HepG2 (cell line): ENCODE results near the gene RBM19. TPM values are rescaled to one million over a fixed set of nuclear protein-coding genes. Genes with fewer than 3 reads are reported as not detected.

Experiments
- CEBPB ChIP-seq: IDR thresholded peaks from 2 replicates; pipeline ENCODE4 v1.6.1; 2011; ENCODE audit warnings: low read depth, low read length, improper control_type of control experiment, borderline replicate concordance
- CENPT ChIP-seq: sonication (generic); formaldehyde crosslinking; IDR thresholded peaks from 2 replicates; pipeline ENCODE4 v1.8.0; 2022; ENCODE audit warnings: low read depth, mild to moderate bottlenecking, moderate library complexity, missing genetic modification reagents
- IRX3 ChIP-seq: sonication (generic); formaldehyde crosslinking; IDR thresholded peaks from 2 replicates; pipeline ENCODE4 v1.8.1; 2023; ENCODE audit warnings: mild to moderate bottlenecking, low read depth, missing genetic modification reagents, borderline replicate concordance
- MTF1 ChIP-seq: sonication (generic); formaldehyde crosslinking; IDR thresholded peaks from 2 replicates; pipeline ENCODE4 v1.5.0; 2020; ENCODE audit warnings: missing genetic modification reagents
- NCOA1 ChIP-seq: sonication (generic); formaldehyde crosslinking; IDR thresholded peaks from 2 replicates; pipeline ENCODE4 v1.9.0; 2021; ENCODE audit warnings: missing genetic modification reagents
- NCOR1 ChIP-seq: fragments of 200-600 bp; sonication (generic); IDR thresholded peaks from 2 replicates; pipeline ENCODE4 v1.7.0; 2017; ENCODE audit warnings: antibody characterized with exemption, low read length, borderline replicate concordance
- NFIC ChIP-seq: IDR thresholded peaks from 2 replicates; pipeline ENCODE4 v1.6.1; 2012; ENCODE audit warnings: mild to moderate bottlenecking, low read length, inconsistent platforms
- SSRP1 ChIP-seq: IDR thresholded peaks from 2 replicates; pipeline ENCODE4 v1.6.1; 2016; ENCODE audit warnings: control low read depth
- TMF1 ChIP-seq: sonication (generic); formaldehyde crosslinking; IDR thresholded peaks from 2 replicates; pipeline ENCODE4 v1.8.1; 2022; ENCODE audit warnings: low read depth, missing genetic modification reagents
- ZBTB20 ChIP-seq: sonication (generic); formaldehyde crosslinking; IDR thresholded peaks from 2 replicates; pipeline ENCODE4 v1.8.1; 2023; ENCODE audit warnings: missing genetic modification reagents, low read depth, mild to moderate bottlenecking, borderline replicate concordance
- ZFYVE20 ChIP-seq: sonication (generic); formaldehyde crosslinking; IDR thresholded peaks from 2 replicates; pipeline ENCODE4 v1.8.0; 2023; ENCODE audit warnings: low read depth, mild to moderate bottlenecking, moderate library complexity, missing genetic modification reagents, borderline replicate concordance
- ZNF17 ChIP-seq: sonication (generic); formaldehyde crosslinking; IDR thresholded peaks from 2 replicates; pipeline ENCODE4 v1.5.0; 2020; ENCODE audit warnings: mild to moderate bottlenecking, missing genetic modification reagents
- ZNF251 ChIP-seq: sonication (generic); formaldehyde crosslinking; IDR thresholded peaks from 2 replicates; pipeline ENCODE4 v1.9.0; 2021; ENCODE audit warnings: mild to moderate bottlenecking, missing genetic modification reagents
- ZNF530 ChIP-seq: sonication (generic); formaldehyde crosslinking; IDR thresholded peaks from 2 replicates; pipeline ENCODE4 v1.5.0; 2020; ENCODE audit warnings: low read depth, mild to moderate bottlenecking, missing genetic modification reagents
- ZNF75D ChIP-seq: sonication (generic); formaldehyde crosslinking; IDR thresholded peaks from 2 replicates; pipeline ENCODE4 v1.8.1; 2023; ENCODE audit warnings: missing genetic modification reagents, mild to moderate bottlenecking, borderline replicate concordance
- polyA plus RNA-seq, 8 experiments: library from polyadenylated mRNA; depleted of rRNA in 3 of 8; stranded (reverse) in 7 of 8; unstranded in 1 of 8; fragments of >200 nt; fragmentation: Illumina TruSeq in 4 of 8; extraction: Trizol in 4 of 8; gene quantifications; 2 replicates each; pipeline versions ENCODE4 v1.2.1 to v1.2.3, GENCODE V29; 2011 to 2016; ENCODE audit warnings: low read depth in 4 of 8, missing spikeins in 1 of 8, mixed read lengths in 1 of 8; ENCODE audit not compliant: insufficient read depth in 1 of 8
- total RNA-seq, 5 experiments: library from RNA; depleted of rRNA; stranded (reverse); fragments of >200 nt; fragmentation: Illumina TruSeq; extraction: Trizol; gene quantifications; 2 replicates each; pipeline ENCODE4 v1.2.3, GENCODE V29; 2016; ENCODE audit warnings: low read depth in 1 of 5
- TF ChIP-seq, protein P1 (sequence below): sonication (generic); formaldehyde crosslinking; IDR thresholded peaks from 2 replicates; pipeline ENCODE4 v1.4.0; 2020; ENCODE audit warnings: missing genetic modification reagents
- TF ChIP-seq, protein P2 (sequence below): sonication (generic); formaldehyde crosslinking; IDR thresholded peaks from 2 replicates; pipeline ENCODE4 v1.8.1; 2023; ENCODE audit warnings: missing genetic modification reagents, inconsistent platforms, borderline replicate concordance
- TF ChIP-seq, protein P3 (sequence below): sonication (generic); formaldehyde crosslinking; IDR thresholded peaks from 2 replicates; pipeline ENCODE4 v1.8.0; 2022; ENCODE audit warnings: mild to moderate bottlenecking, missing genetic modification reagents; ENCODE audit not compliant: insufficient replicate concordance
- TF ChIP-seq, protein P4 (sequence below): IDR thresholded peaks from 2 replicates; pipeline ENCODE4 v1.6.1; 2016; ENCODE audit warnings: missing compliant biosample characterization, missing genetic modification reagents, borderline replicate concordance
- TF ChIP-seq, protein P5 (sequence below): sonication (generic); formaldehyde crosslinking; IDR thresholded peaks from 2 replicates; pipeline ENCODE4 v1.8.1; 2023; ENCODE audit warnings: missing genetic modification reagents, mild to moderate bottlenecking, borderline replicate concordance

Gene RBM19
- total and polyA plus RNA-seq, 2 of the 13 experiments (the other 11 are each of a cell fraction or from before 2014, with no cell fraction given): 19.3 to 32.2 TPM

DNA sequence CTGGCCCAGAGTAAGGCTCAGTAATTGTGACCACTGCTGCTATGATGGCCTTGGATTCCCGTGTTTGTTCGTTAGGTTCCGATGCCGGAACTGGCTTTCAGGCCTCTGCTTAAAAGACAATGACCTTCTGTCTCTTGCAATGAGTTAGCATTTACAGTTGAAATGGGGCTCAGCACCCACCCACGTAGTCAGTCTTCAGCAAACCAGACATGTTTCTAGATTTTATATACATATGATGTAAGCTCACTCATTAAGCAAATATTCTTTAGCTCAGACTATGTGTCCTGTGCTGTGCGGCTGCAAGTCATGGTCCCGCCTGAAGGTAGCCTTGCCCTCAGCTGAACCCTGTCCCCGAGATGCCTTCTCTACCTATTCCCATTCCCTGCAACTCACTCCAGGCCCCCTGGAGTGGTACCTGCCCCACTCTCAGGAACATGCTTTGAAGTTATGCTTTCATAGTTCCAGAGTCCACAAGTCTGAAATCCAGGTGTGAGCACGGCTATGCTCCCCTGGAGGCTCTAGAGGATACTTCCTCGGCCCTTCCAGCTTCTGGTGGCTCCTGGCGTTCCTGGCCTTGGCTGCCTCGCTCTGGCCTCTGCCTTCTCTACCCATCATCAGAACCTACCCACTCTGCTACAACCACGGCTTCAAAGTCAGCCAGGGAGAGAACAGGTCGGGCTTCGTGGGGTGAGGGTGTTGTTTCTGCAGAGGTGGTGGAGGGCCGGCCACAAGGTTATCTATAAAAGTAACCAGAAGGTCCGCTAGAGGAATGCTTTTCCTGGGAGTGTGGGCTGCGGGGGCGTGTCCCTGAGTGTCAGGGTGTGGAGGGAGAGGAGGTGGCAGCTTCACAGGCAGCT lies 157.8 kb downstream of the RBM19 start (continued):
- TF ChIP-seq CEBPB (no peak), ZFYVE20 (no peak), ZNF17 (no peak), TMF1 (CRISPR knock-in tag) (no peak), ZNF530 (CRISPR knock-in tag) (no peak), SSRP1 (CRISPR knock-in tag) (0 out of 2 replicates have a peak, but pooled peaks have one; percentile 61), IRX3 (no peak; the same call in 1 of the 2 replicates), ZNF251 (CRISPR knock-in tag) (no peak), NCOR1 (peak; percentile 88), ZNF75D (no peak), MTF1 (CRISPR knock-in tag) (no peak), CENPT (no peak), ZBTB20 (CRISPR knock-in tag) (no peak), NFIC (no peak), NCOA1 (CRISPR knock-in tag) (no peak)
- TF ChIP-seq, protein P1, sequence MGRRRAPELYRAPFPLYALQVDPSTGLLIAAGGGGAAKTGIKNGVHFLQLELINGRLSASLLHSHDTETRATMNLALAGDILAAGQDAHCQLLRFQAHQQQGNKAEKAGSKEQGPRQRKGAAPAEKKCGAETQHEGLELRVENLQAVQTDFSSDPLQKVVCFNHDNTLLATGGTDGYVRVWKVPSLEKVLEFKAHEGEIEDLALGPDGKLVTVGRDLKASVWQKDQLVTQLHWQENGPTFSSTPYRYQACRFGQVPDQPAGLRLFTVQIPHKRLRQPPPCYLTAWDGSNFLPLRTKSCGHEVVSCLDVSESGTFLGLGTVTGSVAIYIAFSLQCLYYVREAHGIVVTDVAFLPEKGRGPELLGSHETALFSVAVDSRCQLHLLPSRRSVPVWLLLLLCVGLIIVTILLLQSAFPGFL (CRISPR knock-in tag): no peak
- TF ChIP-seq, protein P2, sequence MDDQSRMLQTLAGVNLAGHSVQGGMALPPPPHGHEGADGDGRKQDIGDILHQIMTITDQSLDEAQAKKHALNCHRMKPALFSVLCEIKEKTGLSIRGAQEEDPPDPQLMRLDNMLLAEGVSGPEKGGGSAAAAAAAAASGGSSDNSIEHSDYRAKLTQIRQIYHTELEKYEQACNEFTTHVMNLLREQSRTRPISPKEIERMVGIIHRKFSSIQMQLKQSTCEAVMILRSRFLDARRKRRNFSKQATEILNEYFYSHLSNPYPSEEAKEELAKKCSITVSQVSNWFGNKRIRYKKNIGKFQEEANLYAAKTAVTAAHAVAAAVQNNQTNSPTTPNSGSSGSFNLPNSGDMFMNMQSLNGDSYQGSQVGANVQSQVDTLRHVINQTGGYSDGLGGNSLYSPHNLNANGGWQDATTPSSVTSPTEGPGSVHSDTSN: no peak
- TF ChIP-seq, protein P3, sequence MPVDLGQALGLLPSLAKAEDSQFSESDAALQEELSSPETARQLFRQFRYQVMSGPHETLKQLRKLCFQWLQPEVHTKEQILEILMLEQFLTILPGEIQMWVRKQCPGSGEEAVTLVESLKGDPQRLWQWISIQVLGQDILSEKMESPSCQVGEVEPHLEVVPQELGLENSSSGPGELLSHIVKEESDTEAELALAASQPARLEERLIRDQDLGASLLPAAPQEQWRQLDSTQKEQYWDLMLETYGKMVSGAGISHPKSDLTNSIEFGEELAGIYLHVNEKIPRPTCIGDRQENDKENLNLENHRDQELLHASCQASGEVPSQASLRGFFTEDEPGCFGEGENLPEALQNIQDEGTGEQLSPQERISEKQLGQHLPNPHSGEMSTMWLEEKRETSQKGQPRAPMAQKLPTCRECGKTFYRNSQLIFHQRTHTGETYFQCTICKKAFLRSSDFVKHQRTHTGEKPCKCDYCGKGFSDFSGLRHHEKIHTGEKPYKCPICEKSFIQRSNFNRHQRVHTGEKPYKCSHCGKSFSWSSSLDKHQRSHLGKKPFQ (CRISPR knock-in tag): peak; percentile 93
- TF ChIP-seq, protein P4, sequence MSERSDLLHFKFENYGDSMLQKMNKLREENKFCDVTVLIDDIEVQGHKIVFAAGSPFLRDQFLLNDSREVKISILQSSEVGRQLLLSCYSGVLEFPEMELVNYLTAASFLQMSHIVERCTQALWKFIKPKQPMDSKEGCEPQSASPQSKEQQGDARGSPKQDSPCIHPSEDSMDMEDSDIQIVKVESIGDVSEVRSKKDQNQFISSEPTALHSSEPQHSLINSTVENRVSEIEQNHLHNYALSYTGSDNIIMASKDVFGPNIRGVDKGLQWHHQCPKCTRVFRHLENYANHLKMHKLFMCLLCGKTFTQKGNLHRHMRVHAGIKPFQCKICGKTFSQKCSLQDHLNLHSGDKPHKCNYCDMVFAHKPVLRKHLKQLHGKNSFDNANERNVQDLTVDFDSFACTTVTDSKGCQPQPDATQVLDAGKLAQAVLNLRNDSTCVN: no peak; the same call in 1 of the 2 replicates
- TF ChIP-seq, protein P5, sequence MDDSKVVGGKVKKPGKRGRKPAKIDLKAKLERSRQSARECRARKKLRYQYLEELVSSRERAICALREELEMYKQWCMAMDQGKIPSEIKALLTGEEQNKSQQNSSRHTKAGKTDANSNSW (CRISPR knock-in tag): no peak
